Kidney (tissue), 14 donors: ENCODE results near the gene CRYGS. TPM values are rescaled to one million over a fixed set of nuclear protein-coding genes. Genes with fewer than 3 reads are reported as not detected.

Experiments
- DNase-seq, 5 donors: peaks; one replicate each; pipeline ENCODE4 v3.0.0-alpha.2; 2013 to 2020
- FAIRE-seq: peaks from 2 replicates; lab custom pipeline; 2012; peaks lifted over from hg19 to GRCh38; lab: Jason Lieb, UNC
- H3K27ac ChIP-seq, 2 donors: one replicate each; pipeline ENCODE4 v1.7.0; 2013; ENCODE audit warnings: low read depth in 2 of 2, low read length in 2 of 2, inconsistent platforms in 1 of 2
- H3K27me3 ChIP-seq: one replicate; pipeline ENCODE4 v1.7.1; 2013; ENCODE audit warnings: low read length, inconsistent platforms; ENCODE audit not compliant: control insufficient read depth, insufficient read depth
- H3K36me3 ChIP-seq, 3 donors: one replicate each; pipeline versions ENCODE4 v1.7.0 to v1.7.1; 2013; ENCODE audit warnings: low read length in 3 of 3, control low read depth in 1 of 3, inconsistent platforms in 1 of 3; ENCODE audit not compliant: insufficient read depth in 3 of 3, control insufficient read depth in 2 of 3
- H3K4me1 ChIP-seq, 3 donors: one replicate each; pipeline versions ENCODE4 v1.7.0 to v1.7.1; 2013; ENCODE audit warnings: low read length in 3 of 3, inconsistent platforms in 1 of 3, low read depth in 1 of 3; ENCODE audit not compliant: control insufficient read depth in 2 of 3, insufficient read depth in 2 of 3
- H3K4me3 ChIP-seq, 3 donors: one replicate each; pipeline versions ENCODE4 v1.7.0 to v1.8.1; 2013; ENCODE audit warnings: low read length in 3 of 3, control low read depth in 1 of 3, inconsistent platforms in 1 of 3
- H3K9ac ChIP-seq, 3 donors: one replicate each; pipeline versions ENCODE4 v1.7.0 to v1.7.1; 2013; ENCODE audit warnings: low read length in 3 of 3, control low read depth in 1 of 3, inconsistent platforms in 1 of 3
- H3K9me3 ChIP-seq, 3 donors: one replicate each; pipeline versions ENCODE4 v1.7.0 to v1.7.1; 2013; ENCODE audit warnings: low read length in 3 of 3, control low read depth in 1 of 3, inconsistent platforms in 1 of 3; ENCODE audit not compliant: control insufficient read depth in 2 of 3, insufficient read depth in 1 of 3
- intact Hi-C: fragments of 100-400 bp; cut with DNase I; formaldehyde crosslinking; loops from one replicate; pipeline ENCODE4 v1.11.1; 2022
- polyA plus RNA-seq: library from polyadenylated mRNA; stranded (reverse); fragments of 350-450 nt; fragmentation: Illumina TruSeq; extraction: RNeasy Lipid Tissue Mini Kit (QIAGEN cat#74804); gene quantifications from one replicate; pipeline ENCODE4 v1.2.3, GENCODE V29; 2014; ENCODE audit warnings: low read depth, low replicate concordance; ENCODE audit not compliant: insufficient read depth
- total RNA-seq: library from RNA; stranded (reverse); fragmentation: NEBNext Ultra II Directional; extraction: Animal tissue kit (Norgen Biotek cat#: 25700); gene quantifications from one replicate; pipeline ENCODE4 v1.2.1, GENCODE V29; 2021
- TF ChIP-seq, protein P1 (sequence below): IDR thresholded peaks from 3 replicates; pipeline ENCODE4 v1.5.1; 2012; ENCODE audit warnings: mild to moderate bottlenecking, moderate library complexity, borderline replicate concordance; ENCODE audit not compliant: insufficient read depth; ENCODE audit errors: extremely low read depth
- donor health status: control.
- donor health status: control.
- donor health status: control.
- donor health status: control.
- donor health status: control.
- donor health status: DM: yes; HTN: yes; CAD: no.
- donor health status: Normal renal cell carcinoma (clear cell type).

The CRYGS gene
- total and polyA plus RNA-seq, 2 donors from 2014 or later = 2.9 to 3.7 TPM

DNA sequence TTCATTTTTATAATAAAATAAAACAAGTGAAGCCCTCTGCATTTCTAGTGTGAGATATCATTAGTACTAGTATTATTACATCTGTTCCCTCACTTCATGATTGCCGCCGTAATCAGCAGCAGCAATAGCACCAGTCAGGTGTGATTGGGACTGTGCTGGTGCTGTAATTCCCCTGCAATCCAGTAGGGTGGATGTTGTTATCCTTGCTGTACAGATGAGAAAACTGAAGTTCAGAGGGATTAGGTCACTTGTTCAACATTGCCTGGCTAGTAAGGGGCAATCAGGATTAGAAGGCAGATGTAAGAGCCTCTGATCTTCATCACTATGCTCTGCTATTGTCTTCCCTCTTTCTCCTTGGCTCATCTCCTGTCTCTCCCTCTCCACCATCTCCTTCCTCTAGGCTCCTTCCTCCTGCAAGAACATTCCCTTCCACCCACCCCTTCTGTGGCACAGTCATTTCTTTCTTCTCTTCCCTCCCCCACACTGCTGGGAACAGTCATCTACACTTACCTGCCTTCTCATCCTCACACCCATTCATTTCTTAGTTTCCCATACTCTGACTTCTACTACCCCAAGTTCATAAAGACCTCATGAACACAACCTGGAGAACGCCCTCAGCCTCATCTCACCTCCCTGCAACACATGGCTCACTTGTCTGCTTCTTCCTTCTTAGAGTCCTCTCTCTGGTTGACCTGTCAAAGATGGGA lies 29.7 kb downstream of the CRYGS start:
- DNase-seq = no peak
- H3K4me3 ChIP-seq = no peak overlapping the region
- FAIRE-seq = no peak
- H3K36me3 ChIP-seq = no peaks in the 10 kb centered on the region
- no peak overlapping the region for H3K27ac ChIP-seq
- no peaks in the 10 kb centered on the region for H3K27me3 ChIP-seq
- intact Hi-C loops = no loop called here
- no peak overlapping the region for H3K9ac ChIP-seq
- TF ChIP-seq, protein P1, sequence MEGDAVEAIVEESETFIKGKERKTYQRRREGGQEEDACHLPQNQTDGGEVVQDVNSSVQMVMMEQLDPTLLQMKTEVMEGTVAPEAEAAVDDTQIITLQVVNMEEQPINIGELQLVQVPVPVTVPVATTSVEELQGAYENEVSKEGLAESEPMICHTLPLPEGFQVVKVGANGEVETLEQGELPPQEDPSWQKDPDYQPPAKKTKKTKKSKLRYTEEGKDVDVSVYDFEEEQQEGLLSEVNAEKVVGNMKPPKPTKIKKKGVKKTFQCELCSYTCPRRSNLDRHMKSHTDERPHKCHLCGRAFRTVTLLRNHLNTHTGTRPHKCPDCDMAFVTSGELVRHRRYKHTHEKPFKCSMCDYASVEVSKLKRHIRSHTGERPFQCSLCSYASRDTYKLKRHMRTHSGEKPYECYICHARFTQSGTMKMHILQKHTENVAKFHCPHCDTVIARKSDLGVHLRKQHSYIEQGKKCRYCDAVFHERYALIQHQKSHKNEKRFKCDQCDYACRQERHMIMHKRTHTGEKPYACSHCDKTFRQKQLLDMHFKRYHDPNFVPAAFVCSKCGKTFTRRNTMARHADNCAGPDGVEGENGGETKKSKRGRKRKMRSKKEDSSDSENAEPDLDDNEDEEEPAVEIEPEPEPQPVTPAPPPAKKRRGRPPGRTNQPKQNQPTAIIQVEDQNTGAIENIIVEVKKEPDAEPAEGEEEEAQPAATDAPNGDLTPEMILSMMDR = peak; percentile 26
- no peaks in the 10 kb centered on the region for H3K4me1 ChIP-seq
- no peaks in the 10 kb centered on the region for H3K9me3 ChIP-seq

DNA sequence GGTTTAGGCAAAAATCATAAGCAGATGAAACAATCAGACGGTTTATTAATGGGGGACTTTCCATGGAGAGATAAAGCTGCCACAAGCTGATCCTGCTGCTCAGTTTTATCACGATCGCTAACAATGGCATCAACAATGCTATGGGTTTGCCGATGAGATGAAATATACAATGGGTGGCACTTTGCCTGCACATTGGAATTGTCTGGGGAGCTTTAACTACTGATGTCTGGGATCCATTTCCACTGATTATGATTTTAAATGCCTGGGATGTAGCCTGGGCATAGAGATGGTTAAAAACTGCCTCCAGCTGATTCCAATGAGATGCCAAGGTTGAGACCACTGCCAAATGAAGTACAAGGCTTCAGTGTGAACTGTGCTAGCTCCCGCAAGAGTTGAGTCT lies 30.8 kb downstream of the CRYGS start:
- intact Hi-C loops = no loop called here

GRCh38 chr3:186512570-186513302 lies 31.4 kb downstream of the CRYGS start:
- no peak for DNase-seq
- FAIRE-seq = no peak
- TF ChIP-seq, protein P1 = no peak
- Histone ChIP-seq H3K36me3 (no peaks in the 10 kb centered on the region), H3K9ac (no peak overlapping the region), H3K27me3 (no peaks in the 10 kb centered on the region), H3K4me3 (no peak overlapping the region), H3K4me1 (no peaks in the 10 kb centered on the region), H3K9me3 (no peaks in the 10 kb centered on the region), H3K27ac (no peak overlapping the region)
- intact Hi-C loops = no loop called here

More for the DNA sequence above, 30.8 kb downstream of the CRYGS start:
- Histone ChIP-seq H3K27ac (no peak overlapping the region), H3K27me3 (no peaks in the 10 kb centered on the region), H3K9me3 (no peaks in the 10 kb centered on the region), H3K4me3 (no peak overlapping the region), H3K9ac (no peak overlapping the region), H3K4me1 (no peaks in the 10 kb centered on the region), H3K36me3 (no peaks in the 10 kb centered on the region)
- DNase-seq (no peak), FAIRE-seq (no peak)
- TF ChIP-seq, protein P1 = no peak
